ENCODE results near the gene CAMTA1. TPM values are rescaled to one million over a fixed set of nuclear protein-coding genes. Genes with fewer than 3 reads are reported as not detected.

The CAMTA1 gene
- total and polyA plus RNA-seq, 9 of the 15 experiments (the other 6 are each of a cell fraction or from before 2014, with no cell fraction given): 43.9 to 161 (median 65.9) TPM

DNA sequence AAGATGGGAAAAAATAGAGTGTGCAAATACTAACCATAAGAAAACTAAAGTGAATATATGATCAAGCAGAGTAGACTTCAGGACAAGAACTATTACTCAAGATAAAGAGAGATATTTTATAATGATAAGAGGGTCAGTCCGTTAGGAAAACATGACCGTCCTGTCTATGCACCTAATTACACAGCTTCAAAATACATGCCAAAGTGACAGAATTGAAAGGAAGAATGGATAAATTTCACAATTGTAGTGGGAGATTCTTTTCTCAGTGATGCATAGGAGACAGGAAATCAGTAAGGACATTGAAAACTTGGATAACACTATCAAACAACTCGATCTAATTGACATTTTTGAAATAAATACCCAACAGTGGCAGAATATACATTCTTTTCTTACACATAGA, 489.0 kb downstream of the CAMTA1 start:
- Histone ChIP-seq H3K9me1 (ENCODE audit: control insufficient read depth, insufficient read depth, low read length) (no peaks in the 10 kb centered on the region), H3K4me3 (no peak overlapping the region), H3K27me3 (ENCODE audit: control insufficient read depth in 2 of 2, insufficient read depth in 2 of 2, low read length in 2 of 2) (no peaks in the 10 kb centered on the region), H3K27ac (ENCODE audit: extremely low read depth, low read depth, low read length) (no peak overlapping the region), H3K4me2 (ENCODE audit: insufficient read depth, low read length) (no peak overlapping the region), H3K79me2 (ENCODE audit: control insufficient read depth, insufficient read depth, low read length) (no peaks in the 10 kb centered on the region), H4K20me1 (replicated peaks; ENCODE audit: control insufficient read depth, insufficient read depth, low read length) (no peaks in the 10 kb centered on the region), H3K36me3 (ENCODE audit: control insufficient read depth, insufficient read depth, low read length) (no peaks in the 10 kb centered on the region), H3K9me3 (replicated peaks; ENCODE audit: control insufficient read depth, insufficient read depth, low read depth, low read length) (no peaks in the 10 kb centered on the region), H2AFZ (ENCODE audit: low read depth, low read length) (no peak overlapping the region), H3K4me1 (replicated peaks in 1 of 2; ENCODE audit: control insufficient read depth in 2 of 2, insufficient read depth in 2 of 2, low read length in 2 of 2) (no peaks in the 10 kb centered on the region), H3K9ac (ENCODE audit: insufficient read depth in 1 of 2, low read depth in 2 of 2, low read length in 2 of 2) (no peak overlapping the region)
- no peak for ATAC-seq
- WGBS (ENCODE audit: insufficient coverage, low coverage, missing lambda C conversion rate): 0% methylated on average over 3 of the region's 3 CpGs
- CTCF ChIA-PET (ENCODE audit: low intra/inter-chr PET ratio): no interaction called here
- POLR2A ChIA-PET: no interaction called here
- TF ChIP-seq ZNF354B (CRISPR knock-in tag; IDR thresholded peaks at IDR 0.05): no peak
- TF ChIP-seq ZNF445 (CRISPR knock-in tag; IDR thresholded peaks at IDR 0.05; ENCODE audit: low read depth): no peak
- TF ChIP-seq ZNF830 (CRISPR knock-in tag; IDR thresholded peaks at IDR 0.05): no peak
- no peak for TF ChIP-seq MYC (IDR thresholded peaks at IDR 0.05; ENCODE audit: low read depth, low read length)
- no peak for TF ChIP-seq MYC (CRISPR knock-in tag; IDR thresholded peaks at IDR 0.05; ENCODE audit: borderline replicate concordance, low read depth)
- no peak for TF ChIP-seq ZNF174 (CRISPR knock-in tag; IDR thresholded peaks at IDR 0.05)
- TF ChIP-seq HOXB6 (CRISPR knock-in tag; IDR thresholded peaks at IDR 0.05; ENCODE audit: borderline replicate concordance): no peak
- TF ChIP-seq PCBP2 (IDR thresholded peaks at IDR 0.05; ENCODE audit: low read depth, low read length, poor library complexity, severe bottlenecking): no peak
- no peak for TF ChIP-seq CEBPB (tag; IDR thresholded peaks at IDR 0.05)
- no peak for DNase-seq (ENCODE audit: extremely low read depth in 1 of 4, low spot score in 3 of 4)
- in situ Hi-C loops (cut with MboI) (no loop called here), intact Hi-C loops (cut with micrococcal nuclease) (no loop called here)
- BruUV-seq (replicated peaks): no TSS peak
- FAIRE-seq: no peak
